GM21528 (cell line): Measurements from ENCODE around the gene SLC38A10.

ENCODE experiments used
- ATAC-seq: cut with Tn5 transposase; IDR thresholded peaks from one replicate; pipeline ENCODE4 v1.9.1; 2021; ENCODE audit warnings: mild to moderate bottlenecking, moderate library complexity; ENCODE audit not compliant: unreplicated experiment, low FRiP score

The SLC38A10 gene

DNA sequence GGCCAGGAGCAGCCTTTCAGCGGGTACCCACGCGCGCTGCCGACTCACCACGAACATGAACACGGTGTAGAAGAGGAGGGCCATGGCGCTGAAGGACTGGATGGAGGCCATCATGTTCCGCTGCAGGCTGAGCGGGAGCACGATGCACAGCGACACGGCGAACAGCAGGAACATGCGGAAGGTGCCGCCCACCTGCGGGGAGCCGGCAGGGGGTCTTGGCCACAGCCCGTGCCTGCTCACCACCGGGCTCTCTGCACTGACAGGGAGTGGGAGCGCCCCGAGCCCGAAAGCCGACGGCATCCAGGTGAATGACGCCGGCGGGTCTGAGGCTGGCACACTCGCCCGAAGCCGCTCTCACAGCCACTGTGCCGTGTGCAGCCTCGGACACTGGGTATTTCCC, 13.0 kb downstream of the SLC38A10 start:
- ATAC-seq, result no peak

GRCh38 chr17:81280571-81280970, 14.5 kb downstream of the SLC38A10 start:
- ATAC-seq, result no peak

DNA sequence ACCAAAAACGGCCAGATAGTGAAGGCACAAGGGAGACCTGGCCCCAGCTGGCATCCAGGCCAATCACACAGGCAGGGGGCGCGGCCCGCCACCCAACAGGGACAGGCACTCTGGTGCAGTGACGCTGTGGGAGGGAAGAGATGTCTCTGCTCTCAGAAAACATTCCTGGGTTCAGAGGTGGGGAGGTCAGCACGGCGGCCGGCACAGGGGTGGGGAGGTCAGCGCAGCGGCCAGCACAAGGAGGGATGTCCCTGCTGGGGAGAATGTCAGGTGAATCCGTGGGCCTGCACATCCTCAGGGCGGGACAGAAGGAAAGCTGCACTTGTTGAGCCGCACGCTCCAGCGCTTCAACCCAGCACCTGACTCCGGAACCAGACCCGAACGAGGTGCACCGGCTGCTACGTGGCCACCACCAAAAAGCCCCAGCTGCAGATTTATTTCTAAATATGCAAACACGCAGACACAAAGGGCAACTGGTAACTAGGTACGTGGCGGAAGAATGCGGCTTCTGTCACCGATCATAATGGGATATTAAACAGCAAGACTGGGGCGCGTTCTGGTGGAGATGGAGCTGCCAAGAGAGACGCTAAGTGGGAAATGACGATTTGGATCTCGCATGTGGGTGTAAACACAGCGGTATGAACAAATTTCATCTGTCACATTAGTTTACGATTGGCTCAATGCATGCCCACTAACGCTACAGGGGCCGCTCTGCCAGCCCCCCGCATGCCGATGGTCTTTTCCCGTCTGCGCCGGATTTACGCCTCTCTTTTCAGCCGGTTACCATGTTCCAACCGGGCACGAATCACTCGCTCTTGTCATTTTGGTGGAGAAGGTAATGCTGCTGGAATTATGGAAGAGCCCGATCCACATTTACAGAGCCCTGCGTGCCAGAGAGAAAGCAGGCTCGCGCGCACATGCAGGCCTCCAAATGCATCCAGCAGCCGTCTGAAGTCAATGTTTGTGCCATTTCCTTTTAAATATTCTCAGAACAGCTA, 15.5 kb downstream of the SLC38A10 start:
- ATAC-seq, result no peak

DNA sequence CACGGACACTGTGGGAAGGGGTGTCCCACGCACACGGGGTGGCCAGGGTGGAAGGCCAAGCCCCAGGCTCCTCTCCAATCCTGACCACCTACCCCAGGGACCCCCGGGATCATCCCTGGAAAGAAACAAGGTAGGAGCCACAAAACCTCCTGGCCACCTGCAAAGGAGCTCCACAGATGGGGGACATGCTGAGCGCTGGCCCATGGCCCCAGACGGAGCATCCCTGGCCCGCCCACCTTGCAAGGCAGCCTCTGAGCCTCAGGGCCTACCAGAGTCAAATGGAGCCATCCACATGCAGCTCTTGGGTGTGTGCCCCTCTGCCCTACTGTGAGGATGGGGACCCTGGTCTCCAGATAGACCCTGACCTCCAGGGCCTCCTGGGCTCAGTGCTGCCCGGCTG, 16.3 kb downstream of the SLC38A10 start:
- ATAC-seq, result no peak

DNA sequence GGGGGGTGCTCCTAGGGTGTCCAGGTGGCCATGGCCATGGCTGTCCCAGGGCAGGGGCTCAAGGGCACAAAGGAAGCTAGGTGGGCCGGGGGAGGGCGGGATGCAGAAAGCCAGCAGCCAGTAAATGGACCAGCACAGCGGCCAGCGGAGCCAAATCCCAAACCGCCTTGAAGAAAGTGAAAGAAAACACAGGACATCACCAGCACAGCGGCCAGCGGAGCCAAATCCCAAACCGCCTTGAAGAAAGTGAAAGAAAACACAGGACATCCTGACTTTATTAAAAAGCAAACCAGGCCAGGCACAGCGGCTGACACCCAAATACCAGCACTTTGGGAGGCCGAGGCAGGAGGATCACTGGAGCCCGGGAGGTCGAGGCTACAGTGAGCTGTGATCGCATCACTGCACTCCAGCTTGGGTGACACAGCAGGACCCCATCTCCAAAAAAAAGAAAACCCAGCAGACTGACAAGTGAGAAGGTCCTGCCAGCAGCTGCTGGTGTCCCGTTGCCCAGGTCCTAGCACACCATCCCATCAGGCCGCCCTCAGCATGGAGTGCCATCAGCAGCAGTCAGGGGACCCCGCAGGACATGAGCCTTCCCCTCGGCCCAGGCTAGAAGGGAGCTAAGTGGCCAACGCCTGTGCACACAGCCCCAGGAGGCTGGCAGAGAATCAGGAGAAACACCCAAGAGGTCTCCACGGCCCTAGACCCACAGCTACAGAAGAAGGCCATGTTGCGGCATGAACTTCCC, 17.0 kb downstream of the SLC38A10 start:
- no peak for ATAC-seq

DNA sequence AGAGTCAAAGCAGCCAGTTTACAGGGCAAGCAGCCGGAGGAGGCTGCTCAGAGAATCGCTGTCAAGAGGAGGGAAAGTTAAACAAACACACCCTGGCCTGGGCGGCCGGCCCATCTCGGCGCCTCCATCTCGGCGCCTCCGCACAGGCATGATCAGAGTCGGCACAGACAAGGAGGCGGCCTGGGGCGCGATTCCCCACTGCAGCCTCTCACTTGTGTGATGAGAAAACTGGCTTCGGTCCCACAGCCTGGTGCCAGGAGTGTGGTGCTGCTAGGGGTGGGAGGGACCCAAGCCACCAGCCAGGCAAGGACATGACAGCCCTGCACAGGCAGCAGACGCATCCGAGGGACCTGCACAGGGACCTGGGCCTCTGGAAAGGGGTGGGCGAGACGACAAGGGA, 17.7 kb downstream of the SLC38A10 start:
- no peak for ATAC-seq

- ATAC-seq, result no peak
Measured at GRCh38 chr17:81276781-81277180, 18.3 kb downstream of the SLC38A10 start.

DNA sequence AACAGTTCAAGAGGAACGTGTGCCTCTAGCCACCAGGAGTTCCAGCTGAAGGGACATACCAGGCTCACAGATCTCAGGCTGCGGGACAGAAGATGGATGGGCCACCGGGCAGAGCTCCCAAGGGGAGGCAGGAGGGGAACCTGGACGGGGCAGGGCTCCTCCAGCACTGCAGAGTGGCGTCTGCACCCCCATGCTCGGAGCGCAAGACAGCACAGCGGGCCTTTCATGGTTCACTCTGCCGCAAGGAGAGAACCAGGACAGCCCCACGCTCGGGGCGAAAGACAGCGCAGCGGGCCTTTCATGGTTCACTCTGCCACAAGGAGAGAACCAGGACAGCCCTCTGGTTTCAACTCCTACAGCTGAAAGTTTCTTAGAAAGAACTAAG, 20.6 kb downstream of the SLC38A10 start:
- no peak for ATAC-seq

- ATAC-seq, result no peak
Measured at GRCh38 chr17:81273698-81274470, 21.2 kb downstream of the SLC38A10 start.

- ATAC-seq, result no peak
Measured at GRCh38 chr17:81272616-81273015, 22.5 kb downstream of the SLC38A10 start.

- ATAC-seq, result no peak
Measured at GRCh38 chr17:81271226-81271625, 23.9 kb downstream of the SLC38A10 start.

DNA sequence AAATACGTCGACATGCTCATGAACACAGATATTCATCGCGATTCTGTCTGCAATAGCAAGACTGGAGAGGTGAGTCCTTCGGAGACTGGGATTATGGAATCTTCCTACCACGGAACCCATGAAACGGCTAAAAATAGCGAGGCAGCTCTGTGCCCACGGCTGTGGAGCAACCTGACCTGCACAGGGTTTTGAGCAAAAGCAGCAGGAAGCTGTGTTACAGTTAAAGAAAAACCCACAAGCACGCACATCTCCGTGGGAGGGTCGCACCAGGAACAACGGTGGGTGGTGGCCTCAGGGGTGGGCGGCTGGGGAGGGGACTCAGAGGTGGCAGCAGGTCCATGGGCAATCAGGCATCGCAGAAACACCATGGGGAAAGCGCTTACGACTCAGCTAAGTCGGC, 24.8 kb downstream of the SLC38A10 start:
- no peak for ATAC-seq

GRCh38 chr17:81267390-81268067, 27.6 kb downstream of the SLC38A10 start:
- ATAC-seq, result no peak

DNA sequence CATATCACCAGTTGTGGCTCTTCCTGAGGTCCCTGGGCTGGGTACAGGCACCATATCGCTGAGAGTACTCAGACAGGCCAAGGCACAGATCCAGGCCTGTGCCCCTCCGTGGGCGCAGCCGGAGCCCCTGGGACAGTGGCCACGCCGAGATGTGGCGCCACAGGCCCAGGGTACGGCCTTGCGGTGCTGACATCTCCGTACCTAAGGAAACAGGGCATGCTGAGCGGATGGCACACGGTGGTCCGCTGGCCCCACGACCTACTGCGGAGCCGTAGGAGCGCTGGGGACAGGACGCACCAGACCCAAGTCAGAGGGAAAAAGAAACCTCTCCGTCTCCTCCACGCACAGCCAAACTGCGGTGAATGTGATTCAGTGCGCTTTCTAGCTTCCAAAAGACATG, 29.5 kb downstream of the SLC38A10 start:
- ATAC-seq, result no peak

GRCh38 chr17:81264640-81265039, 30.5 kb downstream of the SLC38A10 start:
- ATAC-seq, result no peak

DNA sequence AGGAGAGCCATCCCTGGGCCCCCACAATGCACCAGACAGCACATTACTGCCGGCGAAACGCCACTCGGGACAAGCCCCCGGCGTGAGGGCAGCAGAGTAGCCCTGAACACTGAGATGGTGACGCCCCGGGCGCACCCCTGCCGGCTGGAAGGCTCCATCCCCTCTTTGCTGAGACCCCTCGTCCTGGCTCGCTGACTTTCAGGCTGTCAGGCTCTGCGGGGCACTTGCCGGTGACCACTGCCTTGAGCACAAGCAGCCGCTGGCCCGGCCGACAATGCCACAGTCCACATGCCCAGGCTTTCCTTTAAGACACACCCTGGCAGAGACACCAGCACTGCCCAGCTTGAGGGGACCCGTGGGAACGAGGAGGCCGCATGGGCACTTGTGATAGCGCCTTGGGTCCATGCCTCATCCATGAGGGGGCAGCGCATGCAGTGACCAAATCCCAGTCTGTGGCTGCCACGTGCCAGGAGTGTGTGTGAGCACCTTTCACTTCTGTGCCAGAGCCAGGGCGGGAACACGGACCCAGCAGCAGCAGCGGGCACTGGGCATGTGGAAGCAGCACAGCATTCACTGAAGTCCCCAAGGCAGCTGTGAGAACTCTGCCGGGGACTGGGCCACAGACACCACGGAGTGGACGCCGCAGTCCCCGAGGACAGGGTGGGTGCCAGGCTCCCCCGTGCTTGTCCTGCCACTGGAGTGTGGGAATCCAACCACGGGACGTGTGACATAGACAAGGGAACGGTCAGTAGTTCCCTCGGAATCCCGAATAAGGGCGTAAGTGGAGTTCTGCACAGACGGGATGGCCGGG, 31.5 kb downstream of the SLC38A10 start:
- ATAC-seq, result no peak

DNA sequence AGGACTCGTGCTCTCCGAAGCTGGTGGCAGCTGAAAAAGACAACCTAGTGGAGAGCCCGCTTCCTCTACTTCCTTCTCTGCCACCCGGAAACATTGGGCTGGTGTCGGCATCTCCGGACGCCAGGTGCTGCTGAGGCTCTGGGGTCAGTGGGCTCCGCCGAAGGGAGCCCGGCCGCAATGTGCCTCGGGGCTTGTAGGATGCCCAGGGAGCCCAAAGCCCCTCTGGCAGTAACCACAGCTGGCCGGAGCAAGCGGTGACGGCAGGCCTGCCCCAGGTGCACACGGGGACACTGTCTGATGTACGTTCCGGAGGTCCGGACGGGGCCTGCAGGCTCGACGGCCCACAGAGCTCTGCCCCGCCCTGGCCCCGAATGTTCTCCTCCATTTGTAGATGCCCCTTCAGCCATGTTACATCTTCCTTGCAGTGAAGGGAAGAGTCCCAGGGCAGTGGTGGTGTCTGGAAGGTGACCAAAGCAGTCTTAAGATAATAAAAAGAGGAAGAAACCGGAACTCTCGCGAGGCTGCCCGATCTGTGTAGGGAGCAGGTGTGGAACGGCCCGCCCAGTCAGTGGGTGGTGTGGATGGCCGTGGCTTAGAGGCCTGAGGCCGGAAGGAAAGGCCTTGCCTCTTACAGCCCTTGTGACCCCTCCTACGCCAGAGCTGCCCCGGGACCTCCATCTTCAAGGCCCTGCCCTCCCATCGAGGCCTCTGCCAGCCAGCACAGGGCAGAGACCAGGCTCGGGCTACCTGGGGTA, 33.3 kb downstream of the SLC38A10 start:
- no peak for ATAC-seq

- ATAC-seq, result no peak
Measured at GRCh38 chr17:81261096-81261495, 34.0 kb downstream of the SLC38A10 start.

DNA sequence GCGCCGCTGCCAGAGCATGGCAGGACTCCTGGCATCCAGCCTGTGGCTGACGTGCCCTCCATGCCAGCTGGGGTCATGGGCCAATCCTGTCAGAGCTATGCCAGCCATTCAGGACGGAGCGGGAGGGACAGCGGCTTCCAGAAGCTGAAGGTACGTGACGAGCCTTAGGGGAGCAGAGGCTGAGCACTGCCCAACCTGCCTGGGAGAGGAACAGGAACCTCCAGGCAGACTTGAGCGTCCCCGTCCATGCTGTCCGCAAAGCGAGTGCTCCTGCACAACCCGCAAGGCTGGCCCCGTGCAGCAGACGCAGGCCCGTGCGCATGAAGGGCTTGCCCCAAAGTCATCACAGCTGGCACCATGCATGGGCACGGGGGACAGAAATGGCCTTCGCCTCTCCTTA, 34.5 kb downstream of the SLC38A10 start:
- ATAC-seq, result no peak
